DOHH2 (cell line): ENCODE results near the gene ASPDH.
A peak's percentile ranks its signal among the peaks of the same experiment; 100 is the strongest.

Source experiments
- H3F3A ChIP-seq: fragments of 200-600 bp; sonication (generic), shearing (Covaris generic); 2 replicates; pipeline ENCODE4 v1.6.0; 2016; ENCODE audit warnings: antibody characterized with exemption, mild to moderate bottlenecking; ENCODE audit not compliant: control insufficient read depth, insufficient read depth
- H3K27ac ChIP-seq: fragments of 200-600 bp; sonication (generic); 2 replicates; pipeline ENCODE4 v1.5.1; 2014; ENCODE audit warnings: low read depth, mild to moderate bottlenecking, low read length, moderate library complexity
- H3K27me3 ChIP-seq: fragments of 200-600 bp; sonication (generic); 2 replicates; pipeline ENCODE4 v1.6.1; 2014; ENCODE audit warnings: mild to moderate bottlenecking, low read length, mixed read lengths; ENCODE audit not compliant: control insufficient read depth
- H3K36me3 ChIP-seq: fragments of 200-600 bp; sonication (generic); 2 replicates; pipeline ENCODE4 v1.6.1; 2014; ENCODE audit warnings: mild to moderate bottlenecking, low read length, moderate library complexity, mixed read lengths; ENCODE audit not compliant: control insufficient read depth
- H3K4me1 ChIP-seq: fragments of 200-600 bp; sonication (generic); 2 replicates; pipeline ENCODE4 v1.6.1; 2014; ENCODE audit warnings: mild to moderate bottlenecking, low read length, mixed read lengths; ENCODE audit not compliant: control insufficient read depth
- H3K4me2 ChIP-seq: fragments of 200-600 bp; sonication (generic); 2 replicates; pipeline ENCODE4 v1.6.0; 2014; ENCODE audit warnings: mild to moderate bottlenecking, low read length, moderate library complexity
- H3K4me3 ChIP-seq: fragments of 200-600 bp; sonication (generic); 2 replicates; pipeline ENCODE4 v1.5.1; 2014; ENCODE audit warnings: mild to moderate bottlenecking, low read length, mixed read lengths
- H3K79me2 ChIP-seq: fragments of 200-600 bp; sonication (generic); 2 replicates; pipeline ENCODE4 v1.6.1; 2014; ENCODE audit warnings: mild to moderate bottlenecking, low read length, mixed read lengths; ENCODE audit not compliant: control insufficient read depth
- H3K9me2 ChIP-seq: fragments of 200-600 bp; sonication (generic); replicated peaks from 2 replicates; pipeline ENCODE4 v1.6.1; 2014; ENCODE audit warnings: mild to moderate bottlenecking, low read length, mixed read lengths; ENCODE audit not compliant: control insufficient read depth
- H3K9me3 ChIP-seq: fragments of 200-600 bp; sonication (generic); 2 replicates; pipeline ENCODE4 v1.6.1; 2014; ENCODE audit warnings: antibody characterized with exemption, low read length, mixed read lengths; ENCODE audit not compliant: control insufficient read depth, insufficient read depth
- H4K20me1 ChIP-seq: fragments of 200-600 bp; sonication (generic); 2 replicates; pipeline ENCODE4 v1.6.0; 2014; ENCODE audit warnings: low read depth, mild to moderate bottlenecking, antibody characterized with exemption, low read length, moderate library complexity; ENCODE audit not compliant: control insufficient read depth, insufficient read depth
- EZH2phosphoT487 ChIP-seq: fragments of 200-600 bp; sonication (generic); IDR thresholded peaks from 2 replicates; pipeline ENCODE4 v1.6.1; 2017; ENCODE audit warnings: borderline replicate concordance, mild to moderate bottlenecking, antibody characterized with exemption, low read length, moderate library complexity, mixed read lengths
- TF ChIP-seq, protein P1 (sequence below): fragments of 200-600 bp; sonication (generic); IDR thresholded peaks from one replicate; pipeline ENCODE4 v1.5.1; 2014; ENCODE audit warnings: antibody characterized with exemption, mild to moderate bottlenecking, low read depth, low read length; ENCODE audit not compliant: poor library complexity, severe bottlenecking

ASPDH gene

DNA sequence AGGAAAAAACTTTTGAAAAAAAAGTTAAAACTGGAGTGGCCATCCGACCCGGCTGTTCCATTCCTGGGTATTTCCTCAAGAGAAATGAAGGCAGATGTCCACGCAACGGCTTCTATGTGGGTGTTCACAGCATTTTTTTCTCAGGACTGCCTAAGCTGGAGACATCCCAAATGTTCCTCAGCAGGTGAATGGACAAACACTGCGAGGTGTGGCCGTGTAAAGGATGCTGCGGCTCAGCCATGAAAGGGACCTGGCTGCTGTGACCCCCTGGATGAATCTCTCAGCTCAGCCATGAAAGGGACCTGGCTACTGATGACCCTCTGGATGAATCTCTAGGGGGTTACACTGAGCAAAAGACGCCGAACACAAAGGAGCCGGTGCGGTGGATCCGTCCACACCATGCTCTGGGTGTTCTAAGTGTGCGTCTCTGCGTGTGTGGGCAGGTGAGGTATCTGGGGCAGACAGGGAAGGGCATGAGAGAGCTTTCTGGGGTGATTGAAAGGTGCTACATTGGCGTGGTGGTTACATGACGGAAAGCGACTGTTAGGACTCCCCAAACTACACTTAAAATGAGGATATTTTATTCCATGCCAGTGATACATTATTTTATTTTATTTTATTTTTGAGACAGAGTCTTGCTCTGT, 7.2 kb upstream of the ASPDH start:
- Histone ChIP-seq H3K9me3 (no peaks in the 10 kb centered on the region), H3K27ac (no peak overlapping the region), H3K79me2 (no peaks in the 10 kb centered on the region), H3K36me3 (no peaks in the 10 kb centered on the region), H3K9me2 (no peaks in the 10 kb centered on the region), H3F3A (no peaks in the 10 kb centered on the region), H3K27me3 (no peaks in the 10 kb centered on the region), H3K4me2 (no peak overlapping the region), H3K4me3 (no peak overlapping the region), H3K4me1 (no peaks in the 10 kb centered on the region), H4K20me1 (no peaks in the 10 kb centered on the region)
- no peak for TF ChIP-seq EZH2phosphoT487
- TF ChIP-seq, protein P1, sequence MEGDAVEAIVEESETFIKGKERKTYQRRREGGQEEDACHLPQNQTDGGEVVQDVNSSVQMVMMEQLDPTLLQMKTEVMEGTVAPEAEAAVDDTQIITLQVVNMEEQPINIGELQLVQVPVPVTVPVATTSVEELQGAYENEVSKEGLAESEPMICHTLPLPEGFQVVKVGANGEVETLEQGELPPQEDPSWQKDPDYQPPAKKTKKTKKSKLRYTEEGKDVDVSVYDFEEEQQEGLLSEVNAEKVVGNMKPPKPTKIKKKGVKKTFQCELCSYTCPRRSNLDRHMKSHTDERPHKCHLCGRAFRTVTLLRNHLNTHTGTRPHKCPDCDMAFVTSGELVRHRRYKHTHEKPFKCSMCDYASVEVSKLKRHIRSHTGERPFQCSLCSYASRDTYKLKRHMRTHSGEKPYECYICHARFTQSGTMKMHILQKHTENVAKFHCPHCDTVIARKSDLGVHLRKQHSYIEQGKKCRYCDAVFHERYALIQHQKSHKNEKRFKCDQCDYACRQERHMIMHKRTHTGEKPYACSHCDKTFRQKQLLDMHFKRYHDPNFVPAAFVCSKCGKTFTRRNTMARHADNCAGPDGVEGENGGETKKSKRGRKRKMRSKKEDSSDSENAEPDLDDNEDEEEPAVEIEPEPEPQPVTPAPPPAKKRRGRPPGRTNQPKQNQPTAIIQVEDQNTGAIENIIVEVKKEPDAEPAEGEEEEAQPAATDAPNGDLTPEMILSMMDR, result no peak

DNA sequence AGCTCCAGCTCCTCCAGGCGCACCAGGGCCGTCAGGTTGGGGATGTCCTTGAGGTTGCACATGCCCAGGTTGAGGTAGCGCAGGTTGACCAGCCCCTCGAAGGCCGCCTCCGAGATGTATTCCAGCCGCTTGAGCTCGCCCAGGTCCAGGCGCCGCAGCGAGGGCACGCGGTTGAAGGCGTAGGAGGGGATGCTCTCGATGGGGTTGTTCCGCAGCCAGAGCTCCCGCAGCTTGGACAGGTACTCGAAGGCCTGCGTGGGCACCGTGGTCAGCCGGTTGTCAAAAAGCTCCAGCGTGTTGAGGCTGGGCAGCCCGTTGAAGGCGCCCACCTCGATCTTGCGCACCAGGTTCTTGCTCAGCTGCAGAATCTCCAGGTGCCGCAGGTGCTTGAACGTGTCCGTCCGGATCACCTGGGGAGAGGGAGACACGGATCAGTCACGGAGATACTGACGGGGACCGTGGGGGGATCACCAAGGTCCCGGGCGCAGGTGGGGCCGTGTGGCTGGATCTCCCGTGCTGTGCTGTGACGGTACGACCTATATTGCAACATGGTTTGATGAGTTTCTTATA, 5.4 kb upstream of the ASPDH start:
- no peaks in the 10 kb centered on the region for H4K20me1 ChIP-seq
- no peak overlapping the region for H3K27ac ChIP-seq
- no peaks in the 10 kb centered on the region for H3K27me3 ChIP-seq
- H3K4me2 ChIP-seq, result no peak overlapping the region
- no peaks in the 10 kb centered on the region for H3K9me3 ChIP-seq
- H3K4me1 ChIP-seq, result no peaks in the 10 kb centered on the region
- no peak for TF ChIP-seq EZH2phosphoT487
- TF ChIP-seq, protein P1, result no peak
- no peak overlapping the region for H3K4me3 ChIP-seq
- H3K36me3 ChIP-seq, result no peaks in the 10 kb centered on the region
- H3K79me2 ChIP-seq, result no peaks in the 10 kb centered on the region
- H3K9me2 ChIP-seq, result no peaks in the 10 kb centered on the region
- no peaks in the 10 kb centered on the region for H3F3A ChIP-seq

DNA sequence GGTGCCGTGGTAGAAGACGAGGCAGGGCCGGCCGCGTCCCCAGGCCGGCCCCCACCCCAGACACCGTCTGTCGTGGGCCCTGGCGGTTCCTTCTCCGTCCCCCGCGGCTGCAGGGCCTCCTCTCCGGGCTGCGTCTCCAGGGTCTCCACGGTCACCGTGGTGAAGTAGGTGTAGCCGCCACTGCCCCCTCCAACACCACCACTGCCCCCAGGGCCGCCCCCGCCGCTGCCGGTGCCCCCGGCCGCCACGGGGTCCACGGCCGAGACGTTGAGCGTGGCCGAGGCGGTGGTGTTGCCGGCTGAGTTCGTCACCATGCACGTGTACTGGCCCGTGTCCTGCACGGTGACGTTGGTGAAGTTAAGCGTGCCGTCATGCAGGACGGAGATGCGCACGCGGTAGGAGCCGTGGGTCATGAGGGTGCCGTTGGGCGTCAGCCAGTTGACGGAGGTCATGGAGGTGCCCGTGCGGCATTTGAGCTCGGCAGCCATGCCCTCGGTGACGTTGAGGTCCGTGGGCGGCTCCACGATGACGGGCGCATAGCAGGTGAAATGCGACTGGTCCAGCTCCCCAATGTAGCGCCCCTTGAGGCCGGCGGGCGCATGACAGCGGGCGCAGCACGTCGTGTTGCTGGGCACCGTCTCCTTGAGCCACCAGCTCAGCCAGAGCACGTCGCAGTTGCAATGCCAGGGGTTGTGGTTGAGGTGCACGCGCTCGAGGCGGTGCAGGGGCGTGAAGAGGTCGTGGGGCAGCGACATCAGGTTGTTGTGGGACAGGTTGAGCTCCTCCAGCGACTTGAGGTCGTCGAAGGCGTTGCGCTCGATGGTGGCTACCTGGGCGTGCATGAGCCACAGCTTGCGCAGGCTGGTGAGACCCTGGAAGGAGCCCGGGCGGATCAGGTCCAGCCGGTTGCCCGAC, 4.6 kb upstream of the ASPDH start:
- H3F3A ChIP-seq, result no peaks in the 10 kb centered on the region
- H3K36me3 ChIP-seq, result no peaks in the 10 kb centered on the region
- TF ChIP-seq, protein P1, result peak; percentile 48
- no peak for TF ChIP-seq EZH2phosphoT487
- H3K27ac ChIP-seq, result no peak overlapping the region
- H3K4me2 ChIP-seq, result no peak overlapping the region
- no peaks in the 10 kb centered on the region for H3K27me3 ChIP-seq
- no peaks in the 10 kb centered on the region for H3K9me3 ChIP-seq
- no peaks in the 10 kb centered on the region for H3K9me2 ChIP-seq
- no peaks in the 10 kb centered on the region for H3K79me2 ChIP-seq
- no peaks in the 10 kb centered on the region for H3K4me1 ChIP-seq
- no peaks in the 10 kb centered on the region for H4K20me1 ChIP-seq
- no peak overlapping the region for H3K4me3 ChIP-seq
